ENCODE measurements around the gene FXYD2. TPM values are rescaled to one million over a fixed set of nuclear protein-coding genes. Genes with fewer than 3 reads are reported as not detected.

Gene FXYD2
- total and polyA plus RNA-seq, 2 of the 4 experiments (the other 2 are of a cell fraction) = 0.09 TPM; not detected in 1

DNA sequence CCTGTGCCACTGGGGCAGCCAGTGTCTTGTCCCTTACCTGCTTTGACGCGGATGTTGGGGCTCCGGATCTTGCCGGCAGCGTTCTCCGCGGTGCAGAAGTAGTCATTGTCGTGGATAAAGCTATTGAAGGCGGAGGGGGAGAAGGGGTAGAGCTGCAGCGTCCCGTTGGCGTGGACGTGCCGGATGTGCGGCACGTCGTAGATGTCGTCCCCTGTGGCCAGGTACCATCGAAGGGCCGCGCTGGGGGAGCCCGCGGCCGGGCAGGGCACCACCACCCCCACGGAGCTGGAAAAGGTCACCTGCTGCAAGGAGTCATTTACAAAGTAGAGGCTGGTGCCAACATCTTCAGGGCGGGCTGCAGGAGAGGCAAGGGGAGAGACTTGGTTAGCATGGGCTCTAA is 44.1 kb downstream of the FXYD2 start:
- Histone ChIP-seq H3K9ac (ENCODE audit: low read depth, low read length) (no peak overlapping the region), H3K27me3 (ENCODE audit: control insufficient read depth, insufficient read depth, low read length) (peaks cover 26% of the 10 kb centered on the region), H4K5ac (ENCODE audit: low read depth, low read length) (no peak overlapping the region), H3K4ac (ENCODE audit: low read depth, low read length) (no peak overlapping the region), H3K18ac (ENCODE audit: low read depth, low read length) (no peak overlapping the region), H3K14ac (replicated peaks; ENCODE audit: low read depth, low read length) (no peak overlapping the region), H4K20me1 (ENCODE audit: insufficient read depth, low read length) (no peaks in the 10 kb centered on the region), H2BK15ac (ENCODE audit: low read depth, low read length) (no peak overlapping the region), H3K9me3 (ENCODE audit: control insufficient read depth, insufficient read depth, low read length) (no peaks in the 10 kb centered on the region), H2BK5ac (ENCODE audit: low read depth, low read length, poor library complexity, severe bottlenecking) (no peak overlapping the region), H3K9me1 (ENCODE audit: insufficient read depth, low read length) (no peaks in the 10 kb centered on the region), H2AK5ac (ENCODE audit: low read depth, low read length) (no peak overlapping the region), H3K4me2 (ENCODE audit: low read depth, low read length) (no peak overlapping the region), H2AFZ (replicated peaks; ENCODE audit: low read length, poor library complexity) (no peak overlapping the region), H4K8ac (ENCODE audit: low read depth in 2 of 2, low read length in 2 of 2) (no peak overlapping the region), H3K79me1 (ENCODE audit: low read depth in 1 of 2, low read length in 2 of 2) (no peaks in the 10 kb centered on the region), H2BK120ac (ENCODE audit: low read depth, low read length) (no peak overlapping the region), H2AK9ac (replicated peaks; ENCODE audit: low read depth, low read length, poor library complexity) (no peak overlapping the region), H3K36me3 (ENCODE audit: control insufficient read depth, insufficient read depth, low read length) (no peaks in the 10 kb centered on the region), H4K91ac (ENCODE audit: insufficient read depth, low read depth, low read length) (no peak overlapping the region), H3K27ac (ENCODE audit: insufficient read depth, low read length) (no peak overlapping the region), H3K4me3 (ENCODE audit: insufficient read depth, low read depth, low read length) (no peak overlapping the region), H3K4me1 (ENCODE audit: control insufficient read depth, insufficient read depth, low read length) (no peaks in the 10 kb centered on the region), H2BK20ac (ENCODE audit: low read depth, low read length) (no peak overlapping the region), H3K56ac (ENCODE audit: extremely low read depth, insufficient read depth, low read length) (no peak overlapping the region), H3K23ac (ENCODE audit: low read depth, low read length) (no peak overlapping the region)
- POLR2A ChIA-PET (ENCODE audit: unreplicated experiment) = no interaction called here
- intact Hi-C loops (cut with micrococcal nuclease) (no loop called here), dilution Hi-C loops (cut with HindIII; ENCODE audit: low sequenced_read_pairs, unreplicated experiment) (no loop called here), in situ Hi-C loops (cut with MboI; ENCODE audit: low sequenced_read_pairs) (no loop called here)
- WGBS, 2 experiments (ENCODE audit: extremely low coverage in 2 of 2, insufficient read length in 1 of 2) = 100% methylated on average over 2 of the region's 26 CpGs; no CpG with 5 or more reads in 1 of the 2 experiments
- no peak for ATAC-seq (ENCODE audit: low read depth)
- no peak for DNase-seq
- no TSS peak for BruUV-seq (replicated peaks)
- TF ChIP-seq RCOR1 (IDR thresholded peaks at IDR 0.05; ENCODE audit: insufficient replicate concordance, low read length) = no peak
- TF ChIP-seq RFX5 (IDR thresholded peaks at IDR 0.05; ENCODE audit: low read depth, low read length) = no peak
- TF ChIP-seq MAZ (IDR thresholded peaks at IDR 0.05; ENCODE audit: borderline replicate concordance, low read depth, low read length) = no peak
- TF ChIP-seq RAD21 (IDR thresholded peaks at IDR 0.05; ENCODE audit: low read length) = no peak
- TF ChIP-seq POLR2A (IDR thresholded peaks at IDR 0.05; ENCODE audit: low read depth, low read length) = no peak
- TF ChIP-seq BHLHE40 (IDR thresholded peaks at IDR 0.05; ENCODE audit: low read depth, low read length) = no peak
- no peak for TF ChIP-seq MXI1 (IDR thresholded peaks at IDR 0.05; ENCODE audit: borderline replicate concordance, low read depth, low read length)
- CTCF ChIA-PET = no interaction called here

Data from IMR-90 (cell line).